ENCODE measurements around the gene ZNF112.

DNA sequence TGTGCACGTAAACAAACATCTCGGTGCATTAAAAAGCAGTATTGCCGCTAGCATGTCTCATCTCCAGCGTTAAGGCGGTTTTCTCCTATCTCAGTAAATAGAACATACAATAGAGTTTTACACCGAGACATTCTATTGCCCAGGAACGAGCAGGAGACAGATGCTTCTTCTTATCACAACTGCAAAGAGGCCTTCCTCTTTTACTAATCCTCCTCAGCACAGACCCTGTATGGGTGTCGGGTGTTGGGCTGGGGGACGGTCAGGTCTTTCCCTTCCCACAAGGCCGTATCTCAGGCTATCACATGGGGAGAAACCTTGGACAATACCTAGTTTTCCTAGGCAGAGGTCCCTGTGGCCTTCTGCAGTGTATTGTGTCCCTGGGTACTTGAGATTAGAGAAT is 75.6 kb downstream of the ZNF112 start:
- TF ChIP-seq FOXM1 (IDR thresholded peaks at IDR 0.05; ENCODE audit: borderline replicate concordance) = no peak
- no peak for TF ChIP-seq BHLHE40 (IDR thresholded peaks at IDR 0.05; ENCODE audit: borderline replicate concordance)
- no peak for TF ChIP-seq ARNT (IDR thresholded peaks at IDR 0.05)
- TF ChIP-seq FOXK2 (IDR thresholded peaks at IDR 0.05) = no peak
- TF ChIP-seq SP1 (IDR thresholded peaks at IDR 0.05) = no peak
- TF ChIP-seq, protein P1, sequence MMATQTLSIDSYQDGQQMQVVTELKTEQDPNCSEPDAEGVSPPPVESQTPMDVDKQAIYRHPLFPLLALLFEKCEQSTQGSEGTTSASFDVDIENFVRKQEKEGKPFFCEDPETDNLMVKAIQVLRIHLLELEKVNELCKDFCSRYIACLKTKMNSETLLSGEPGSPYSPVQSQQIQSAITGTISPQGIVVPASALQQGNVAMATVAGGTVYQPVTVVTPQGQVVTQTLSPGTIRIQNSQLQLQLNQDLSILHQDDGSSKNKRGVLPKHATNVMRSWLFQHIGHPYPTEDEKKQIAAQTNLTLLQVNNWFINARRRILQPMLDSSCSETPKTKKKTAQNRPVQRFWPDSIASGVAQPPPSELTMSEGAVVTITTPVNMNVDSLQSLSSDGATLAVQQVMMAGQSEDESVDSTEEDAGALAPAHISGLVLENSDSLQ (IDR thresholded peaks at IDR 0.05) = no peak
- no peak for TF ChIP-seq FOXA1 (IDR thresholded peaks at IDR 0.05)
- no peak for TF ChIP-seq HDGF (IDR thresholded peaks at IDR 0.05; ENCODE audit: borderline replicate concordance)
- no peak for TF ChIP-seq TARDBP (IDR thresholded peaks at IDR 0.05)
